HEK293 (cell line): Measurements from ENCODE around the gene TOMM40.

ENCODE experiments used
- BCL11A ChIP-seq: fragments of 450-650 bp; formaldehyde crosslinking; IDR thresholded peaks from 2 replicates; pipeline ENCODE4 v1.5.1; 2016; ENCODE audit warnings: low read depth, missing biosample characterization, missing genetic modification characterization
- INSM2 ChIP-seq: fragments of 450-650 bp; formaldehyde crosslinking; IDR thresholded peaks from 2 replicates; pipeline ENCODE4 v1.5.1; 2016; ENCODE audit warnings: missing biosample characterization, missing genetic modification characterization
- KLF1 ChIP-seq: fragments of 450-650 bp; formaldehyde crosslinking; IDR thresholded peaks from 2 replicates; pipeline ENCODE4 v1.5.1; 2016; ENCODE audit warnings: missing biosample characterization, missing genetic modification characterization
- KLF17 ChIP-seq: fragments of 450-650 bp; formaldehyde crosslinking; IDR thresholded peaks from 2 replicates; pipeline ENCODE4 v1.5.1; 2016; ENCODE audit warnings: missing biosample characterization, missing genetic modification characterization
- MYNN ChIP-seq: fragments of 450-650 bp; formaldehyde crosslinking; IDR thresholded peaks from 2 replicates; pipeline ENCODE4 v1.5.1; 2016; ENCODE audit warnings: missing biosample characterization, missing genetic modification characterization, borderline replicate concordance
- OSR2 ChIP-seq: fragments of 450-650 bp; formaldehyde crosslinking; IDR thresholded peaks from 2 replicates; pipeline ENCODE4 v1.5.1; 2016; ENCODE audit warnings: missing biosample characterization, missing genetic modification characterization
- PRDM6 ChIP-seq: fragments of 450-650 bp; formaldehyde crosslinking; IDR thresholded peaks from 2 replicates; pipeline ENCODE4 v1.5.1; 2017; ENCODE audit warnings: missing biosample characterization, missing genetic modification characterization
- TSHZ1 ChIP-seq: fragments of 450-650 bp; formaldehyde crosslinking; IDR thresholded peaks from 2 replicates; pipeline ENCODE4 v1.5.1; 2016; ENCODE audit warnings: missing biosample characterization, missing genetic modification characterization, borderline replicate concordance
- ZBTB49 ChIP-seq: fragments of 450-650 bp; formaldehyde crosslinking; IDR thresholded peaks from 2 replicates; pipeline ENCODE4 v1.5.1; 2016; ENCODE audit warnings: missing biosample characterization, missing genetic modification characterization, low read depth
- ZFHX2 ChIP-seq: fragments of 450-650 bp; formaldehyde crosslinking; conservative IDR thresholded peaks from 2 replicates; pipeline ENCODE4 v1.5.1; 2016; ENCODE audit warnings: missing biosample characterization, missing genetic modification characterization
- ZFP3 ChIP-seq: fragments of 450-650 bp; formaldehyde crosslinking; IDR thresholded peaks from 2 replicates; pipeline ENCODE4 v1.5.1; 2016; ENCODE audit warnings: low read depth, missing biosample characterization, missing genetic modification characterization
- ZFP37 ChIP-seq: fragments of 450-650 bp; formaldehyde crosslinking; IDR thresholded peaks from 2 replicates; pipeline ENCODE4 v1.5.1; 2016; ENCODE audit warnings: missing biosample characterization, missing genetic modification characterization
- ZNF114 ChIP-seq: fragments of 450-650 bp; formaldehyde crosslinking; IDR thresholded peaks from 2 replicates; pipeline ENCODE4 v1.5.0; 2017; ENCODE audit warnings: missing biosample characterization, missing genetic modification characterization
- ZNF174 ChIP-seq: fragments of 450-650 bp; formaldehyde crosslinking; IDR thresholded peaks from 2 replicates; pipeline ENCODE4 v1.5.0; 2017; ENCODE audit warnings: missing biosample characterization, mild to moderate bottlenecking, missing genetic modification characterization
- ZNF184 ChIP-seq: fragments of 450-650 bp; IDR thresholded peaks from 2 replicates; pipeline ENCODE4 v1.5.1; 2018; ENCODE audit warnings: missing biosample characterization, mild to moderate bottlenecking, missing genetic modification characterization
- ZNF2 ChIP-seq: fragments of 450-650 bp; formaldehyde crosslinking; IDR thresholded peaks from 2 replicates; pipeline ENCODE4 v1.5.1; 2016; ENCODE audit warnings: missing biosample characterization, missing genetic modification characterization
- ZNF202 ChIP-seq: fragments of 450-650 bp; formaldehyde crosslinking; IDR thresholded peaks from 2 replicates; pipeline ENCODE4 v1.5.1; 2016; ENCODE audit warnings: missing biosample characterization, missing genetic modification characterization, borderline replicate concordance
- ZNF223 ChIP-seq: fragments of 450-650 bp; formaldehyde crosslinking; IDR thresholded peaks from 2 replicates; pipeline ENCODE4 v1.5.1; 2016; ENCODE audit warnings: missing biosample characterization, missing genetic modification characterization
- ZNF292 ChIP-seq: fragments of 450-650 bp; formaldehyde crosslinking; IDR thresholded peaks from 2 replicates; pipeline ENCODE4 v1.5.1; 2016; ENCODE audit warnings: low read depth, missing biosample characterization, missing genetic modification characterization, borderline replicate concordance
- ZNF404 ChIP-seq: fragments of 450-650 bp; formaldehyde crosslinking; IDR thresholded peaks from 2 replicates; pipeline ENCODE4 v1.5.1; 2017; ENCODE audit warnings: missing biosample characterization, missing genetic modification characterization
- ZNF416 ChIP-seq: fragments of 450-650 bp; formaldehyde crosslinking; IDR thresholded peaks from 2 replicates; pipeline ENCODE4 v1.5.1; 2016; ENCODE audit warnings: missing biosample characterization, missing genetic modification characterization
- ZNF473 ChIP-seq: fragments of 450-650 bp; formaldehyde crosslinking; IDR thresholded peaks from 2 replicates; pipeline ENCODE4 v1.5.1; 2017; ENCODE audit warnings: missing biosample characterization, missing genetic modification characterization
- ZNF501 ChIP-seq: fragments of 450-650 bp; formaldehyde crosslinking; IDR thresholded peaks from 2 replicates; pipeline ENCODE4 v1.5.1; 2016; ENCODE audit warnings: missing biosample characterization, missing genetic modification characterization
- ZNF585B ChIP-seq: fragments of 450-650 bp; formaldehyde crosslinking; IDR thresholded peaks from 2 replicates; pipeline ENCODE4 v1.5.1; 2016; ENCODE audit warnings: missing biosample characterization, missing genetic modification characterization
- ZNF621 ChIP-seq: fragments of 450-650 bp; formaldehyde crosslinking; IDR thresholded peaks from 2 replicates; pipeline ENCODE4 v1.5.1; 2017; ENCODE audit warnings: missing biosample characterization, missing genetic modification characterization
- ZNF626 ChIP-seq: fragments of 450-650 bp; sonication (Bioruptor Pico); formaldehyde crosslinking; IDR thresholded peaks from 2 replicates; pipeline ENCODE4 v1.5.1; 2018; ENCODE audit warnings: missing biosample characterization, missing genetic modification characterization, inconsistent platforms
- ZNF654 ChIP-seq: fragments of 450-650 bp; formaldehyde crosslinking; IDR thresholded peaks from 2 replicates; pipeline ENCODE4 v1.5.1; 2016; ENCODE audit warnings: low read depth, missing biosample characterization, missing genetic modification characterization
- ZNF658 ChIP-seq: fragments of 450-650 bp; formaldehyde crosslinking; IDR thresholded peaks from 2 replicates; pipeline ENCODE4; 2016; ENCODE audit warnings: missing biosample characterization, missing genetic modification characterization
- ZNF660 ChIP-seq: fragments of 450-650 bp; IDR thresholded peaks from 2 replicates; pipeline ENCODE4 v1.5.1; 2018; ENCODE audit warnings: missing biosample characterization, mild to moderate bottlenecking, missing genetic modification characterization
- ZNF664 ChIP-seq: fragments of 450-650 bp; formaldehyde crosslinking; IDR thresholded peaks from 2 replicates; pipeline ENCODE4 v1.5.1; 2016; ENCODE audit warnings: missing biosample characterization, missing genetic modification characterization
- ZNF776 ChIP-seq: fragments of 450-650 bp; formaldehyde crosslinking; IDR thresholded peaks from 2 replicates; pipeline ENCODE4 v1.5.0; 2017; ENCODE audit warnings: missing biosample characterization, missing genetic modification characterization, borderline replicate concordance
- ZNF837 ChIP-seq: fragments of 450-650 bp; formaldehyde crosslinking; IDR thresholded peaks from 2 replicates; pipeline ENCODE4 v1.5.1; 2016; ENCODE audit warnings: missing biosample characterization, missing genetic modification characterization

TOMM40 gene

GRCh38 chr19:44890366-44891015 lies 563 bp upstream of the TOMM40 start (continued):
- TF ChIP-seq ZBTB49 (tag by site-specific recombination) (no peak), ZNF501 (tag by site-specific recombination) (peak; percentile 13; the same call in 1 of the 2 replicates), ZFP3 (tag by site-specific recombination) (no peak), ZFP37 (tag by site-specific recombination) (no peak), ZNF654 (tag by site-specific recombination) (no peak), ZNF202 (tag by site-specific recombination) (no peak), ZNF621 (tag by site-specific recombination) (no peak), ZNF664 (0 out of 2 replicates have a peak, but pooled peaks have one; percentile 23), OSR2 (tag by site-specific recombination) (no peak), ZNF776 (tag by site-specific recombination) (no peak), PRDM6 (tag by site-specific recombination) (no peak), ZFHX2 (no peak), ZNF114 (no peak), ZNF416 (tag by site-specific recombination) (no peak), ZNF660 (tag by site-specific recombination) (peak; percentile 66), ZNF223 (tag by site-specific recombination) (no peak), ZNF658 (tag by site-specific recombination) (no peak), ZNF626 (no peak), BCL11A (tag by site-specific recombination) (no peak), TSHZ1 (no peak), ZNF585B (tag by site-specific recombination) (no peak), KLF17 (no peak), ZNF473 (no peak), KLF1 (peak; percentile 71), MYNN (no peak), INSM2 (tag by site-specific recombination) (0 out of 2 replicates have a peak, but pooled peaks have one; percentile 56), ZNF2 (peak; percentile 62), ZNF184 (no peak), ZNF404 (no peak), ZNF174 (no peak), ZNF837 (tag by site-specific recombination) (no peak), ZNF292 (tag by site-specific recombination) (no peak)
